GM15510 (cell line): Measurements from ENCODE around the gene MSANTD2.

Source experiments
- POLR2A ChIP-seq: IDR thresholded peaks from 3 replicates; pipeline ENCODE4 v1.6.1; 2011; ENCODE audit warnings: borderline replicate concordance; ENCODE audit not compliant: insufficient read length; ENCODE audit errors: extremely low read depth

The MSANTD2 gene

GRCh38 chr11:124800226-124800929, at the start of gene MSANTD2:
Gene MSANTD2 (minus strand): TSS chr11:124800406. CDS start chr11:124800380, 26 bp downstream.
- TF ChIP-seq POLR2A: peak; percentile 98

GRCh38 chr11:124846070-124846673, 46.0 kb upstream of the MSANTD2 start:
- TF ChIP-seq POLR2A: no peak

GRCh38 chr11:124844664-124845079, 44.5 kb upstream of the MSANTD2 start:
- TF ChIP-seq POLR2A: no peak

GRCh38 chr11:124843616-124843910, 43.4 kb upstream of the MSANTD2 start:
- no peak for TF ChIP-seq POLR2A

GRCh38 chr11:124842305-124842704, 42.1 kb upstream of the MSANTD2 start:
- TF ChIP-seq POLR2A: no peak

GRCh38 chr11:124841840-124842239, 41.6 kb upstream of the MSANTD2 start:
- no peak for TF ChIP-seq POLR2A

- no peak for TF ChIP-seq POLR2A
Measured at GRCh38 chr11:124841201-124841600, 41.0 kb upstream of the MSANTD2 start.

GRCh38 chr11:124840666-124841065, 40.5 kb upstream of the MSANTD2 start:
- no peak for TF ChIP-seq POLR2A

GRCh38 chr11:124839972-124840621, 39.9 kb upstream of the MSANTD2 start:
- no peak for TF ChIP-seq POLR2A

GRCh38 chr11:124839128-124839971, 39.1 kb upstream of the MSANTD2 start:
- no peak for TF ChIP-seq POLR2A

- no peak for TF ChIP-seq POLR2A
Measured at GRCh38 chr11:124838805-124839127, 38.6 kb upstream of the MSANTD2 start.

- no peak for TF ChIP-seq POLR2A
Measured at GRCh38 chr11:124837491-124837856, 37.3 kb upstream of the MSANTD2 start.

- no peak for TF ChIP-seq POLR2A
Measured at GRCh38 chr11:124835918-124836317, 35.7 kb upstream of the MSANTD2 start.

- TF ChIP-seq POLR2A: no peak
Measured at GRCh38 chr11:124834526-124835180, 34.4 kb upstream of the MSANTD2 start.

GRCh38 chr11:124832571-124832970, 32.4 kb upstream of the MSANTD2 start:
- TF ChIP-seq POLR2A: no peak
